ENCODE measurements around the gene RANBP17. TPM values are rescaled to one million over a fixed set of nuclear protein-coding genes. Genes with fewer than 3 reads are reported as not detected.
"Not testable (repeated sequence)": the region's sequence is repeated elsewhere in the genome, so short reads cannot be mapped to it uniquely, and the experiment has no call there.

Gene RANBP17
- total RNA-seq, 1 donor from 2014 or later = 5.2 TPM

GRCh38 chr5:171149333-171149732, 287.5 kb downstream of the RANBP17 start:
- DNase-seq (ENCODE audit: low spot score) = no peak

- DNase-seq (ENCODE audit: low spot score) = no peak
These were observed 288.0 kb downstream of the RANBP17 start for GRCh38 chr5:171149772-171150171.

GRCh38 chr5:171152382-171152781, 290.6 kb downstream of the RANBP17 start:
- DNase-seq (ENCODE audit: low spot score) = no peak

GRCh38 chr5:171155621-171156020, 293.8 kb downstream of the RANBP17 start:
- DNase-seq (ENCODE audit: low spot score) = no peak

- no peak for DNase-seq (ENCODE audit: low spot score)
These were observed 295.5 kb downstream of the RANBP17 start for GRCh38 chr5:171157276-171157675.

- DNase-seq (ENCODE audit: low spot score) = no peak
These were observed 296.0 kb downstream of the RANBP17 start for GRCh38 chr5:171157775-171158174.

GRCh38 chr5:171158581-171158980, 296.8 kb downstream of the RANBP17 start:
- DNase-seq (ENCODE audit: low spot score) = no peak

- DNase-seq (ENCODE audit: low spot score) = no peak
These were observed 300.3 kb downstream of the RANBP17 start for GRCh38 chr5:171162165-171162564.

- DNase-seq (ENCODE audit: low spot score) = no peak
These were observed 300.8 kb downstream of the RANBP17 start for GRCh38 chr5:171162596-171162995.

GRCh38 chr5:171166766-171167165, 304.9 kb downstream of the RANBP17 start:
- no peak for DNase-seq (ENCODE audit: low spot score)

- no peak for DNase-seq (ENCODE audit: low spot score)
These were observed 306.4 kb downstream of the RANBP17 start for GRCh38 chr5:171168171-171168570.

GRCh38 chr5:171174960-171175359, 313.1 kb downstream of the RANBP17 start:
- not testable (repeated sequence) for DNase-seq (ENCODE audit: low spot score)

GRCh38 chr5:171175746-171176145, 313.9 kb downstream of the RANBP17 start:
- DNase-seq (ENCODE audit: low spot score) = no peak

- DNase-seq (ENCODE audit: low spot score) = not testable (repeated sequence)
These were observed 316.4 kb downstream of the RANBP17 start for GRCh38 chr5:171178190-171178589.

- no peak for DNase-seq (ENCODE audit: low spot score)
These were observed 326.2 kb downstream of the RANBP17 start for GRCh38 chr5:171188016-171188415.

GRCh38 chr5:171189442-171189841, 327.6 kb downstream of the RANBP17 start:
- DNase-seq (ENCODE audit: low spot score) = no peak

- DNase-seq (ENCODE audit: low spot score) = no peak
These were observed 330.3 kb downstream of the RANBP17 start for GRCh38 chr5:171192111-171192510.

- DNase-seq (ENCODE audit: low spot score) = no peak
These were observed 339.5 kb downstream of the RANBP17 start for GRCh38 chr5:171201310-171201709.

GRCh38 chr5:171205375-171205774, 343.6 kb downstream of the RANBP17 start:
- no peak for DNase-seq (ENCODE audit: low spot score)

GRCh38 chr5:171207256-171207847, 345.5 kb downstream of the RANBP17 start:
- DNase-seq (ENCODE audit: low spot score) = no peak

- DNase-seq (ENCODE audit: low spot score) = no peak
These were observed 360.1 kb downstream of the RANBP17 start for GRCh38 chr5:171221916-171222315.

- no peak for DNase-seq (ENCODE audit: low spot score)
These were observed 362.1 kb downstream of the RANBP17 start for GRCh38 chr5:171223927-171224326.

- DNase-seq (ENCODE audit: low spot score) = no peak
These were observed 364.4 kb downstream of the RANBP17 start for GRCh38 chr5:171226096-171226754.

All from mesenteric fat pad (tissue), 1 donor.